Prostate gland (tissue), 2 donors: ENCODE data around the gene LDHD. TPM values are rescaled to one million over a fixed set of nuclear protein-coding genes. Genes with fewer than 3 reads are reported as not detected.

Experiments
- DNase-seq: peaks from one replicate; pipeline ENCODE4 v3.0.0-alpha.2; 2019; ENCODE audit warnings: low spot score
- H3K27ac ChIP-seq, 2 donors: fragments of 200-600 bp; sonication (generic); 2 replicates each; pipeline ENCODE4 v1.5.1; 2017 to 2019
- H3K27me3 ChIP-seq: fragments of 200-600 bp; sonication (generic); replicated peaks from 2 replicates; pipeline ENCODE4 v1.5.1; 2019; ENCODE audit not compliant: insufficient read depth
- H3K36me3 ChIP-seq, 2 donors: fragments of 200-600 bp; sonication (generic); 1 replicate in 1 of 2; 2 replicates in 1 of 2; pipeline versions ENCODE4 v1.5.1 to v1.8.1; 2017 to 2019
- H3K4me1 ChIP-seq: fragments of 200-600 bp; sonication (generic); replicated peaks from 2 replicates; pipeline ENCODE4 v1.5.1; 2019
- H3K4me3 ChIP-seq, 2 donors: fragments of 200-600 bp; sonication (generic); 2 replicates each; pipeline ENCODE4 v1.5.1; 2017 to 2019
- H3K9me3 ChIP-seq: fragments of 200-600 bp; sonication (generic); 2 replicates; pipeline ENCODE4 v1.5.1; 2017
- CTCF ChIP-seq, 4 experiments: fragments of 200-600 bp in 2 of 4; fragments of 450-650 bp in 2 of 4; sonication (generic) in 2 of 4; IDR thresholded peaks; 1 replicate in 3 of 4; 2 replicates in 1 of 4; pipeline ENCODE4 v1.5.1; 2016 to 2019; ENCODE audit warnings: antibody characterized with exemption in 4 of 4, mild to moderate bottlenecking in 2 of 4, moderate library complexity in 2 of 4
- POLR2A ChIP-seq: fragments of 450-650 bp; IDR thresholded peaks from one replicate; pipeline ENCODE4 v1.6.1; 2016; ENCODE audit warnings: antibody characterized with exemption, mild to moderate bottlenecking
- POLR2AphosphoS5 ChIP-seq: sonication (generic); formaldehyde crosslinking; IDR thresholded peaks from one replicate; pipeline ENCODE4 v1.6.1; 2017; ENCODE audit warnings: antibody characterized with exemption
- WGBS: methylation state at CpG from one replicate; pipeline ENCODE4 v1.1.5; 2018; 5-methylcytosine and 5-hydroxymethylcytosine counted together
- intact Hi-C: fragments of 100-400 bp; cut with DNase I; formaldehyde crosslinking; loops from one replicate; pipeline ENCODE4 v1.14.2; 2022
- total RNA-seq, 2 donors: library from RNA; depleted of rRNA; stranded (reverse); fragments of >200 nt; gene quantifications; one replicate each; pipeline ENCODE4 v1.1.0, GENCODE V29; 2016

The LDHD gene
- total RNA-seq, 2 donors from 2014 or later, result 26.6 to 55.3 TPM

DNA sequence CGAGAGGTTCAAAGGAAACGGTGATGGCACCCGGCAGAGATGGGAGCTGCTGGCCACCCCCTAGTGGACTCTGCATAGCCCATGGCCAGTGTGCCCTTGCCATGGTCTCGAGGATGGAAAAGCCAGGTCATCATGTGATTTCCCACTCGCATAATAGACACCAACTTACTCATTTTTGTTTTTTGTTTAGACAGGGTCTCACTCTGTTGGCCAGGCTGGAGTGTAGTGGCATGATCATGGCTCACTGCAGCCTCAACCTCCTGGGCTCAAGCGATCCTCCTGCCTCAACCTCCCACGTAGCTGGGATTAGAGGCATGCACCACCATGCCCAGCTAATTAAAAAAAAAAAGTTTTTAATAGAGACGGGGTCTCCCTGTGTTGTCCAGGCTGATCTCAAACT, 27.6 kb downstream of the LDHD start:
- Histone ChIP-seq H3K4me3 (no peak overlapping the region), H3K9me3 (no peaks in the 10 kb centered on the region), H3K27ac (no peak overlapping the region), H3K36me3 (no peaks in the 10 kb centered on the region), H3K4me1 (peaks cover 5% of the 10 kb centered on the region), H3K27me3 (no peaks in the 10 kb centered on the region)
- no peak for DNase-seq
- no peak for TF ChIP-seq POLR2A
- no peak for TF ChIP-seq CTCF (IDR thresholded peaks at IDR 0.05)
- TF ChIP-seq POLR2AphosphoS5, result no peak
- WGBS, result 92% methylated on average over 8 of the region's 8 CpGs
- intact Hi-C loops, result no loop called here

DNA sequence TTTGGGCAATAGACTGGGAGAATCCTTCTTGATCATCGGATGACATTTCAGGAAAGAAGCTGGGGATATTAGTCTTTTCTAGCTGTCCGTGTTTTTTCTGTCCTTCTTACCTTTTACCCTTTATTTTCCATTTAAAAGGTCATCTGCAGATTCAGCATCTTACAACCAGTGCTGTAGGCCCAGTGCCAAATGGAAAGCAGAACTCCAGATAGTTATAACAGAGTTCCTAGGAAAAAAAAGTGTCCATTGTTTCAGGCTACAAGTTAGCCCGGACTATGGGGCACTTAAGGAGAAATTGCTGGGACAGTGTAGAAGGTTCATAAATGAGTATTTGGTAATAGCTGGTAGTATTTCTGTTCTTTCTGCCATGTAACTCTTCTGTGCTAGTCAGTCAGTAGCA, 28.4 kb downstream of the LDHD start:
- Histone ChIP-seq H3K36me3 (no peaks in the 10 kb centered on the region), H3K27me3 (no peaks in the 10 kb centered on the region), H3K27ac (no peak overlapping the region), H3K4me3 (no peak overlapping the region), H3K9me3 (no peaks in the 10 kb centered on the region), H3K4me1 (peaks cover 5% of the 10 kb centered on the region)
- no peak for DNase-seq
- intact Hi-C loops, result no loop called here
- WGBS, result 56% methylated on average over 3 of the region's 3 CpGs
- TF ChIP-seq POLR2AphosphoS5, result no peak
- TF ChIP-seq POLR2A, result no peak
- TF ChIP-seq CTCF (IDR thresholded peaks at IDR 0.05), result no peak

- H3K9me3 ChIP-seq, result no peaks in the 10 kb centered on the region
- no peaks in the 10 kb centered on the region for H3K27me3 ChIP-seq
- DNase-seq, result no peak
- no peak for TF ChIP-seq CTCF (IDR thresholded peaks at IDR 0.05)
- peak; percentile 43 for TF ChIP-seq POLR2AphosphoS5
- H3K4me1 ChIP-seq, result peaks cover 5% of the 10 kb centered on the region
- intact Hi-C loops, result no loop called here
- peak overlapping the region; percentile 7 to 44 for H3K27ac ChIP-seq
- no peaks in the 10 kb centered on the region for H3K36me3 ChIP-seq
- H3K4me3 ChIP-seq, result no peak overlapping the region
- 22% methylated on average over 10 of the region's 10 CpGs for WGBS
Observed at GRCh38 chr16:75087375-75087979, 29.1 kb downstream of the LDHD start.

DNA sequence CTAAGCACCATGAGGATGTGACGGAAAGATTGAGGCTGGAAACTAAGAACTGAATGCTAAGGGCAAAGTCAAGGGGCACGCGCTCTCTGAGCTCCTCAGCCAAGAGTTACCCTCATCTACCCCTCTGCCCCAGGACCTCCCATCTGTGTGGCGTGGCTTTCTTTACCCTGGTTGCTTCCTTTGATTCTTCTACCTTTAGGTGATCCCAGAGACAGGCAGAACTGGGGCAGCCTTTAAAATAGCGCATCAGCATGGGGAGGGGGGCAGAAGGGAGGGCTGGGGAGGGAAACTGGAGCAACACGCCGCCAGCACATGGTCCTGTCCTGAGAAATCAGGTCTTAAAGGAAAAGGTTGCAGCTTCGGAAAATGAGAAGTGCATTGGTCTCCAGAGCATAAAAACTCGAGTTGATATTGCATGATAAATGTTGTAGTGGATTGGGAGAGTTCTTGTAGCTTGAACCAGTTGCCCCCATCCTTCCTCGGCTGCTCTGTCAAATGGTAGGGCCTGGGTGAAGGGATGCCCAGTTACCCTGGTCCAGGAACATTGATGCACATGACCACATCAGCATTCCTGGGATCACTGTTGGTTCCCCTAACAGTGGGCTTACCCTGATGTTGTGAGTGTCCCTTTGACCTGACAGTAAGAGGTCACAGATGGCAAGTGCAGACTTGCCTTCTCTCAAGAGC, 29.7 kb downstream of the LDHD start:
- no peak overlapping the region for H3K27ac ChIP-seq
- no peak overlapping the region for H3K4me3 ChIP-seq
- TF ChIP-seq POLR2AphosphoS5 (no peak), CTCF (IDR thresholded peaks at IDR 0.05) (no peak), POLR2A (no peak)
- no peaks in the 10 kb centered on the region for H3K9me3 ChIP-seq
- intact Hi-C loops, result no loop called here
- H3K36me3 ChIP-seq, result no peaks in the 10 kb centered on the region
- no peak for DNase-seq
- H3K4me1 ChIP-seq, result peaks cover 5% of the 10 kb centered on the region
- H3K27me3 ChIP-seq, result no peaks in the 10 kb centered on the region
- 76% methylated on average over 10 of the region's 10 CpGs for WGBS

DNA sequence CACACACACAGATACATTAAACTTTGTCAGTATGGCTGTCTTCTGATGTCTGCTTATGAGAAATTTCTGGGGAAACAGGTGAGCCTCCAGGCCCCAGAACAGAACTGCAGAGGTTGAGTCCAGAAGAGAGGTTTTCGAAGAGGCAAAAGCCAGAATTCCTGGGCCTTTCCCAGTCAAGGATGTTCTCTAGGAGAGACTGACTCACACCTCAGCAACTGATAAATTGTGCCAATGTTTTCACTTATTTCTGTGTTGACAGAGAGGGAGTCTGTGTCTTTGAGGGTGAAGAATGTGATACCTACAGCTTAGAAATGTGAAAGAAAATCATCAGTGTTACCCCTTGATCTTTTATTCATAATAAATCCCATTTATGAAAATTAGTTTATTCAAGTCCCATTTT, 30.3 kb downstream of the LDHD start:
- intact Hi-C loops, result no loop called here
- Histone ChIP-seq H3K27me3 (no peaks in the 10 kb centered on the region), H3K9me3 (no peaks in the 10 kb centered on the region), H3K4me1 (peaks cover 5% of the 10 kb centered on the region), H3K36me3 (no peaks in the 10 kb centered on the region), H3K4me3 (no peak overlapping the region), H3K27ac (no peak overlapping the region)
- 82% methylated on average over 1 of the region's 1 CpG for WGBS
- TF ChIP-seq POLR2A (no peak), CTCF (IDR thresholded peaks at IDR 0.05) (no peak), POLR2AphosphoS5 (no peak)
- DNase-seq, result no peak
